Natural killer cell treated with Interleukin-12 subunit alpha and Interleukin-12 subunit beta and Interleukin-15 and Interleukin-18, amount 100 ng/mL, for 72 hours (primary cell): ENCODE measurements around the gene HOXC9. TPM values are rescaled to one million over a fixed set of nuclear protein-coding genes. Genes with fewer than 3 reads are reported as not detected.
A peak's percentile ranks its signal among the peaks of the same experiment; 100 is the strongest.

Experiments
- ATAC-seq, 2 donors: fragments of 150-1000 bp; cut with Tn5 transposase in 1 of 2; sonication (Bioruptor Pico), chemical (Tn5 transposase) in 1 of 2; 2 replicates each; pipeline ENCODE4 v1.10.0; 2021
- DNase-seq: peaks from one replicate; pipeline ENCODE4 v3.0.0; 2022; ENCODE audit warnings: low spot score
- H3K27ac Mint-ChIP-seq, 2 donors: 1 replicate in 1 of 2; 2 replicates in 1 of 2; pipeline ENCODE4 v1.8.0; 2022; ENCODE audit warnings: mixed read lengths in 2 of 2, mild to moderate bottlenecking in 1 of 2, moderate library complexity in 1 of 2
- H3K27me3 Mint-ChIP-seq, 2 donors: 1 replicate in 1 of 2; 2 replicates in 1 of 2; pipeline ENCODE4 v1.8.0; 2022; ENCODE audit warnings: mixed read lengths in 2 of 2
- H3K36me3 Mint-ChIP-seq: one replicate; pipeline ENCODE4 v1.8.0; 2022; ENCODE audit warnings: mixed read lengths
- H3K4me1 Mint-ChIP-seq, 2 donors: 1 replicate in 1 of 2; 2 replicates in 1 of 2; pipeline ENCODE4 v1.8.0; 2022; ENCODE audit warnings: low read depth in 2 of 2, mixed read lengths in 2 of 2, mild to moderate bottlenecking in 1 of 2
- H3K4me3 Mint-ChIP-seq: one replicate; pipeline ENCODE4 v1.8.0; 2022; ENCODE audit warnings: mixed read lengths
- H3K9me3 Mint-ChIP-seq: 2 replicates; pipeline ENCODE4 v1.8.0; 2022; ENCODE audit warnings: mixed read lengths
- total RNA-seq, 2 donors: library from RNA; stranded (reverse); gene quantifications; one replicate each; pipeline ENCODE4 v1.2.3, GENCODE V29; 2022

The HOXC9 gene
- total RNA-seq, 2 donors from 2014 or later = not detected

DNA sequence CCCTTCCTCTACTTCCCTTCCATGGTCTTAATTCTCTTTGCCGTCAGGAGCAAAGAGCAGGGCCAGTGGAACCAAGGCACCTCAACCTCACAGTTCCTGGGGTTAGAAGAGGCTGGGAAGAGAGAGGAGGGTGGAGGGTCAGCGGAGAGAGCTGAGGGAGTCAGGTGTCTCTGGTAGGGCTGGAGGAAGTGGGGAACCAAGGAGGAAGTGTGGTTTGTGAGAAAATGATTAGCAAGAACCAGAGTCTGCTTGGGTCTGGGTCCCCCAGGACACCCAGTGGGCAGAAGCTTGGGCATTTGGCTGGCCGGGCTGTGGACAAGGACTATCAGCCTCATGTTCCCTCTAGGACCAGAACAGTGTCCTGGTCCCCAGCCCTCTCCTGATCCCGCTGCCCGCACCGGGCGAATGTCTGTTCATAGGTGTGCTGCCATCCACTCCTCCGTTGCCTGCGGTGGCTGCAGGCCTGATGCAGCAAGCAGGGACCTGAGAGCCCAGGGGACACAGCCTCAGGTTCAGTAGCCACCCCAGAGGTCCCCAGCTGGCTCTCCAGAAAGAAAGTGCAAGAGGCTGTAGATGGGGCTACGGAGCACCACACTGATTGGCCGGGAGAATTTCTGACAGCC lies 42.9 kb upstream of the HOXC9 start:
- Mint-ChIP-seq H3K27ac (no peak overlapping the region), H3K4me1 (peaks cover 26 to 28% of the 10 kb centered on the region in 2 donors), H3K9me3 (no peaks in the 10 kb centered on the region), H3K4me3 (no peak overlapping the region), H3K36me3 (peaks cover 5% of the 10 kb centered on the region), H3K27me3 (peaks cover 51 to 68% of the 10 kb centered on the region in 2 donors)
- DNase-seq (no peak), ATAC-seq (no peak)

DNA sequence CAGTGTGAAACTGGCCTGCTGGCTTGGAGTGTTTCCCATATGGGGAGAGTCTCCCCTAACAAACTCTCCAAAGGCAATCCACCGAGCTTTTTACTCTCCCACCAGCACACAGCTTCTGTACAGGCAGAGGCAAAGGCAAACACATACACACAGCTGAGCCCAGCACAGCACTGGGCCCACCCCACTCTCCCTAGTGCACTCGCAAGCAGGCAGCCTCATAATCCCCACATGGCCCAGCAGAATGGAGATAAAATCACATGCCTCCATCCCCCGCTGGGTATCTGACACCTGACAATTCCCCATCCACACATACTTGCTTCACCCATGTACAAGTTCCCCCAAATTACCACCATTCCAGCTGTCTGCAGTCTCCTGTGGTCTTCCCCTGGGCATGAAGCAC lies 41.8 kb upstream of the HOXC9 start:
- H3K4me1 Mint-ChIP-seq = peaks cover 27% of the 10 kb centered on the region in 2 donors
- H3K4me3 Mint-ChIP-seq = no peak overlapping the region
- no peak for ATAC-seq
- no peaks in the 10 kb centered on the region for H3K9me3 Mint-ChIP-seq
- H3K27me3 Mint-ChIP-seq = peaks cover 55 to 71% of the 10 kb centered on the region in 2 donors
- H3K36me3 Mint-ChIP-seq = peaks cover 5% of the 10 kb centered on the region
- H3K27ac Mint-ChIP-seq = no peak overlapping the region
- no peak for DNase-seq

DNA sequence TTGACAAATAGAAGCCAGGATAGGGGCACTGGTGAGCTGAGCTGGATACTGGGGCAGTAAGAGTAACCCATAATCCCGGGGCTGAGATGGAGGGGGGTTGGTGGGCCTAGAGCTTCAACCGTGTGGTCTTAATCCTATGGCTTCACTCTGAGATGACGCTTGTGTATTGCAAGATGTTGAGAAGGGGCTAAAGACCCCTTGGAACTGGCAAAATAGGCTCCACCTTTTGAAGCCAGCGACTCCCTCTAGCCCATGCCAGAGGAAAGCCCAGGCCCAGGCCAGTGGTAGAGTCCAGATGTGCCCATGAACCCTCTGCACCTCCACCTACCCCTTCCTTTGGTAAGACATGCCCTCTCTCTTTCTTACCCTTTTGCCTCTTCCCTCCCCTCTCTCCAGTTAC lies 40.6 kb upstream of the HOXC9 start:
- no peak for DNase-seq

DNA sequence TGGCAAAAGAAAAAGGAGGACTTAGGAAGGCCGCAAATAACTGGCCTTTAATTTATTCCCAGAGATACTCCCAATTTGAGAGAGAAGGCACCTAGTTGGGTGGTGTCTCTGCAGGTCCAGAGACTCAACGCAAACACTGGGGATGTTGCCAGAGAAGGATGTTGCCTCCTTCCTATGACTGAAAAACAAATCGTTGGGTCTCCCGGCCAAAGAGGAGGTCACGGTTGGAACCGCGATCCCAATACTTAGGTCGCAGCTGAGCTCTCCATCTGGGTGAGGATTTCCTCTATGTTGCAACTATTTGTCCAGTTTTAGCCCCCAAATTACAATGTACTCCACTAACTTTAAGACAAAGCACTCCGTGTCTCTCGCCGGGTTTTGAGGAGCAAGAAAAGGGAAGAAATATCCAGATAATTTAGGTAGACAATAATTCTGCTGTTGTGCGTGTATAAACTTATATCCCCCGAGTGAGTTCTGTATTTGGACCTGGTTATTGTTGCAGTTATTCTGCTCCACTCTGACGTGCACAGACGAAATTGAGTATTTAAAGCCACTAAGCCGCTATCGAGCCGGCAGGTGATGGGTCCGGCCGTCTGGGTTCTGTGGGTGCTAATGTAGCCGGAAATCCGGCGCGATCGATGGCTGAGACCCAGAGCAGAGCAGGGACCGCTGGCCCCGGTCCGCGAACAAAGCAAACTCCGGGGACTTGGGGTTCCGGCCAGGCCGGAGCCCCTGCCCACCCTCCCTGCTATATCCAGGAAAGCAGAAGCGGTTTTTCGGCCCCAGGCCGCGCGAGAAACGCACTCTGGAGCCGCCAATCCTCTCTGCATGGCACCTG lies 39.6 kb upstream of the HOXC9 start:
- Mint-ChIP-seq H3K4me1 (peaks cover 31 to 38% of the 10 kb centered on the region in 2 donors), H3K4me3 (peak overlapping the region; percentile 3), H3K27ac (no peak overlapping the region), H3K36me3 (no peaks in the 10 kb centered on the region), H3K27me3 (peaks cover 61 to 81% of the 10 kb centered on the region in 2 donors), H3K9me3 (no peaks in the 10 kb centered on the region)
- no peak for DNase-seq
- no peak for ATAC-seq

More for the DNA sequence above, 40.6 kb upstream of the HOXC9 start:
- Mint-ChIP-seq H3K4me3 (no peak overlapping the region), H3K36me3 (no peaks in the 10 kb centered on the region), H3K9me3 (no peaks in the 10 kb centered on the region), H3K27ac (no peak overlapping the region), H3K27me3 (peaks cover 54 to 71% of the 10 kb centered on the region in 2 donors), H3K4me1 (peaks cover 26 to 32% of the 10 kb centered on the region in 2 donors)
- ATAC-seq = no peak

DNA sequence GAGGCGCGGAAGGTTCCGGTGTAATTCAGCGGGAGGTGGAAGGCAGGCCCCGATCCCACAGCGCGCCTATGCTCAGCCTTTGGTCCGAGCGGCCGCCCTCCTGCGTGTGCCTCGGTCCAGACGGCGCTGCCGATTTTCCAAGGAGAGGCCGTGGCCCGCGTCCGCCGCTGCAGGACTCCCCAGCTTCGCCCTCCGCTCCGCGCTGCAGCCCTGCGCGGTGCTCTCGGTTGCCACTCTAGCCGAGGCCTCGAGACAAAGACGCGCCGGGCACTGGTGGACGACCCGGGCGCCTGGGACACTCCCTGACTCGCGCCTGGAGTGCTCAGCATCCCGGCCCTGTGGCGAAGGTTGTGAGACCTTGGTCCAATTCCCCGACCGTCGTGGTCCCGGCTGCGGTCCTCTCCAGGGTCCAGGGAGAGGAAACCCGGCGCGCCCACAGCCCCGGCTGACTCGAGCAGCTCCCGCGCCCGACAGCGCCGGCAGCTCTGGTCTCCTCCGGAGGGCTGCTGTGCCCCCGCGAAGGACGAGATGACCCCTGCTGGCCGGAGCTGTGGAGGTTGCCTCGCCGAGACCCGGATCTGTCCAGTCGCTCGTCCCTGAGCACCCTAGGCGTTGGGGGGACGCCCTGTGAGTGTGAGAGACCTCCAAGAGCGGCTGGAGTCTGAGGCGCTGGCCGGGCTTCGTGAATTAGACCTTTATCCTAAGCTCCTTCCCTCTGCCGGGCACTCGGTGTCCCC lies 38.8 kb upstream of the HOXC9 start:
- Mint-ChIP-seq H3K27me3 (peaks cover 61 to 81% of the 10 kb centered on the region in 2 donors), H3K36me3 (no peaks in the 10 kb centered on the region), H3K9me3 (no peaks in the 10 kb centered on the region), H3K27ac (no peak overlapping the region), H3K4me3 (no peak overlapping the region), H3K4me1 (peaks cover 30 to 38% of the 10 kb centered on the region in 2 donors)
- DNase-seq = no peak
- peak in 1 of 2 donors; percentile 15 for ATAC-seq

DNA sequence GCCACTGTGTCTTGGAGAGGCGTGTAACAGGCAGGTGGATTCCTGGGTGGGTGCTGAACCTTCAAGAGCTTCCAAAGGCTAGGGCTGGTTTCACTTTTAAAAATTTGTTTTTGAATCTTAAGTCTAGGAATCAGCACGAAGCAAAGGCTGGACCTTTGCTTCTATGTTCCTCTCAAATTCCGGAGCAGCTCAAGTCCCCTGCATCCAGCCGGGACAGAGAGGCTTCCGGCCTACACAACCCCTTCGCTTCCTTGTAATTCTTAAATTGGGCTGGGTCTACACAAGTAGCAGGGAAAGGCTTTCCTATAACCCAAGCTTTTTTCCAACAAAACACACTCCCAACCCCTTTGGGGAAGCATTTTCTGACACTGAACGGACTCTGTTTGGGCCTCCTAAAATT lies 37.0 kb upstream of the HOXC9 start:
- Mint-ChIP-seq H3K27ac (no peak overlapping the region), H3K4me3 (no peak overlapping the region), H3K4me1 (peaks cover 35 to 37% of the 10 kb centered on the region in 2 donors), H3K9me3 (no peaks in the 10 kb centered on the region), H3K27me3 (peaks cover 67 to 86% of the 10 kb centered on the region in 2 donors), H3K36me3 (no peaks in the 10 kb centered on the region)
- ATAC-seq = no peak
- DNase-seq = no peak

DNA sequence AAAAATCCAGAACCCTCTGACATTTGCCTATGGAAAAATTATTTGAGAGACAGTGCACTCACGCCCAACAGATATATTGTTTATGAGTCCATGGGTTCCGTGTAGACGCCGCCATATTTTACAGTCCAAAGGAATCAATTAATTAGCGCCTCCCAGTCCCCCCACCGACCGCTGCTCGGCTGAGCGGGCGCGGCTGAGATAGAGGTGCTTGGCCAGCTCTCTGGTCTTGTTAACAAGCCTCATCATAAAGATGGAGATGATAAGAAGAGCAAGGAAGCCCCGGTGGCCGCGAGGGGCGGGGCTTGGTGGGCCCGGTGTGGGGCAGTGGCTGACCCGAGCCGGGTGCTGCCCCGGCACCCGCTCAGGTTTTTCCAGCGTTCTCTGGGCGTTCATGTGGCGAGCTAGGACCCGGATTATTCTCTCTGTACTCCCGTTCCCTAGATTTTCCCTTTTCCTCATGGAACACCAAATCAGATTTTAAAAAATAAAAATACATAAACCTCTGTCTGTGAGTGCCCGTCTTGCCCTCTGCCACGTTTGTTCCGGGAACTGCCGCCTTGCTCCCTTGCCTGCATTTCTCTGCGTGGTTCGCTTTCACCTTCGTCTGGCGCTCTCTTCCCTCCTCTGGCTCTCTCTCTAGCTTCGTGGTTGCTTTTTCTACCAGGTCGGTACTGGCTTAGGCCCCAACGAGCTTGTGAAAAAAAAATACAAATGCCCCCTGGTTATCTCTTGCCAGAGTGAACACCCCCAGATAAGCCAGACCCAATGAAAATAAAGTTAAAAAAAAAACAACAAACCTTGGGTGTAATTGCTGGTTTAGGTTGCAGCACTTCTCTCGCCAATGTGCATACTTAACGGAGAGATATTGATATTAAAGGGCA lies 36.3 kb upstream of the HOXC9 start:
- H3K27ac Mint-ChIP-seq = no peak overlapping the region
- peak overlapping the region; percentile 16 for H3K4me3 Mint-ChIP-seq
- ATAC-seq (no peak), DNase-seq (no peak)
- no peaks in the 10 kb centered on the region for H3K36me3 Mint-ChIP-seq
- no peaks in the 10 kb centered on the region for H3K9me3 Mint-ChIP-seq
- peaks cover 67 to 86% of the 10 kb centered on the region in 2 donors for H3K27me3 Mint-ChIP-seq
- H3K4me1 Mint-ChIP-seq = peaks cover 35 to 37% of the 10 kb centered on the region in 2 donors

DNA sequence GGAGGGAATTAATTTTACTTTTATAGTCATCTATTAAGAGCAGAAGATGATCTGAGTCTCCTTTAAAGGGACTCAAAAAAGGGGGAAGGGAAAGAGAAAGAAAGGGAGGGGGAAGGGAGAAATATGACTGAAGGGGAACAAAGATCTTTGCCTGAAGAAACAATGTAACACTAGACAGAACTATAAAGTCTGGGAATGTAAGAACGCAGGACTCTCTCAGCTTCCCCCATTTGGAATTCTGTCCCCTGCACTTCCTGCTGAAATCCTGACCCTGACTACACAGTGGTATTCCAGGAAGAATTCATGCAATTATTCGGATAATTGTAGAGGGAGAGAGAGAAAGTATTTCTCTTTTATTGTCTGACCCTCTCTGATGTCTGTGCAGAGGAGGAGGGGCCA lies 35.6 kb upstream of the HOXC9 start:
- no peaks in the 10 kb centered on the region for H3K36me3 Mint-ChIP-seq
- no peaks in the 10 kb centered on the region for H3K9me3 Mint-ChIP-seq
- peaks cover 66 to 84% of the 10 kb centered on the region in 2 donors for H3K27me3 Mint-ChIP-seq
- peak overlapping the region; percentile 16 for H3K4me3 Mint-ChIP-seq
- no peak for ATAC-seq
- H3K27ac Mint-ChIP-seq = no peak overlapping the region
- H3K4me1 Mint-ChIP-seq = peaks cover 35 to 37% of the 10 kb centered on the region in 2 donors
- no peak for DNase-seq

DNA sequence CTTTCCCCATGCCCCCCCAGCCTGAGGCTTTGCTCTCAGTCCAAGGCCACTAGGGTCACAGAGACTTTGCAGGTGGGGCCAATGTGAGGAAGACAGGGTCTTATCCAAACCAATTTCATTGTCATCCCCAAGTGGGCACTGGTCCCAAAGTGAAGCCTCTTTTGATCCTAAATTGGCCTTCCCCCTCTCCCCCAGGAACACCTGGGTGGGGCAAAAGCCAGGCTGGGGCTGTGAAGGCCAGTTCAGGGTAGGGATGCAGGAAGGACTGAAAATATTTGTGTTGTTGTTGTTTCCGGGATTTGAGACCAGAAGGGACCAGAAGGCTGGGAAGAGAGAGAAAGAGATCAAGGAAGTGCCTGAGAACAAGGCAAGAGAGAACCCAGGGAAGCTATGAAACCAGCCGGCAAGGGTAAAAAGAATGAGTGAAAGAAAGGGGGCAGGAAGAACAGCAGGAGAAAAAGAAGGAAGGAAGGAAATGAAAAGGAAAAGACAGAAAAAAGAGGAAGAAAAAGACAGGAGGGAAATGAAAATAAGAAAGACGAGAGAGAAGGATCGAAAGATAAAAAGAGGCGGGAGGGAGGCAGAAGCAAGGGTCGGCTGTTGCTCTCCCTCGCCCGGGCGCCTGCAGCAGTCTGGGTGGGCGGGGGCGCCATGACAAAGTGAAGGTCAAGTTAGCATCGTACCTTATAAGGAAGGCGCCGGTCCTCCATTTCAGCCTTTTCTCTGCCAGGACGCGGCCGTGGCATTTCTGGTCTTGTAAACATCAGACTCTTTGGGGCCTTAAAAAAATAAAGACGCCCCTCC lies 34.5 kb upstream of the HOXC9 start:
- no peaks in the 10 kb centered on the region for H3K9me3 Mint-ChIP-seq
- peaks cover 61 to 81% of the 10 kb centered on the region in 2 donors for H3K27me3 Mint-ChIP-seq
- peak overlapping the region; percentile 26 for H3K4me3 Mint-ChIP-seq
- H3K4me1 Mint-ChIP-seq = peaks cover 27 to 28% of the 10 kb centered on the region in 2 donors
- no peak overlapping the region for H3K27ac Mint-ChIP-seq
- ATAC-seq = no peak
- H3K36me3 Mint-ChIP-seq = no peaks in the 10 kb centered on the region
- DNase-seq = no peak

DNA sequence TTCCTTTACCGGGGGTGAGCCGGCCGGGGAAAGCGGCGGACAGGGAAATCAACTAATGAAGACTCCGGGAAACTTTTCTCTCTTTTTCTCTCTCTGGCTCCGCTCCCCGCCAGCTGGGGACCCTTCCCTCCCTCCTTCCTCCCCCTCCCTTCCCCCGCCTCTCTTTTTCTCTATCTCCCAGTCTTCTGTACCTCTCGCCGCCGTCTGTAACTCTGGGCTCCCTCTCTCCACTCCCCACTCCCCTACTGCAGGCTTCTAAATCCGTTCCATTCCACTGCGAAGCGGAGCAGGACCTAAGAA lies 33.9 kb upstream of the HOXC9 start:
- peaks cover 25 to 28% of the 10 kb centered on the region in 2 donors for H3K4me1 Mint-ChIP-seq
- H3K27ac Mint-ChIP-seq = no peak overlapping the region
- no peaks in the 10 kb centered on the region for H3K9me3 Mint-ChIP-seq
- ATAC-seq = no peak
- peaks cover 65 to 84% of the 10 kb centered on the region in 2 donors for H3K27me3 Mint-ChIP-seq
- no peaks in the 10 kb centered on the region for H3K36me3 Mint-ChIP-seq
- H3K4me3 Mint-ChIP-seq = peak overlapping the region; percentile 19
- no peak for DNase-seq

DNA sequence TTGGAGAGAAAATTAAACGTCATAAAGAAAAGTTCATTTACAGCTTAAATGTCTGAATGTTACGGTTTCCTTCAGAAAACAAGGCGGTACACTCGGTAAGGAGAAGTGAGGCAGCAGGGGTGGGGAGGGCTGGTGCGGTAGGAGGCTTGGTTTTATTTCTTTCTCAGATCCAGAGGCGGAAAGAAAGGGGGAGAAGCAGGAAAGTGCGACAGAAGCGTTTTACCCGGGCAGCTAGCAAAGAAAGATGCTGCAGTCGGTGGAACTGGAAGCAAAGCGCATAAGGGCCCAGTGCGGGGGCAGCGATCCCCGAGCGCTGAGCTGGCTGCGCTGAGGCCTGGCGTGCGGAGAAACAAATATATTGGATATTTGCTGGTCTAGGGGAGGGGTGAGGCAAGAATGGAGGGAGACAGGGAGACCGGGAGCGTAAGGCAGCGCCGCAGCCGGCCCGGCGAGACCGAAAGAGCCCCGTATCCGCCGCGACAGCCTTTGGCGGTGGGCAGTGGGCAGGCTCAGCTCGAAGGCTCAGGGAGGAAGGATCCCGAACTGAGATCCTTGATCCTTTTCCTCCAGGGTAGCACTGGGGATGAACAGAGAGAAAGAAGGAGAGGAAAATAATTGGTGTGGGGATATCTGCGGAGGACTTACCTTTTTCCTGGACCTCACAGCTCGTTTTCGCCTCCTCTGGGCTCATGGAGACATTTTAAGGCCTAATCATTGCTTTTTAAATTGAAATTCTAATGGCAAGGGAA lies 33.4 kb upstream of the HOXC9 start:
- no peak overlapping the region for H3K27ac Mint-ChIP-seq
- H3K4me1 Mint-ChIP-seq = peaks cover 25 to 28% of the 10 kb centered on the region in 2 donors
- peaks cover 70 to 89% of the 10 kb centered on the region in 2 donors for H3K27me3 Mint-ChIP-seq
- H3K4me3 Mint-ChIP-seq = peak overlapping the region; percentile 19
- no peak for ATAC-seq
- H3K9me3 Mint-ChIP-seq = no peaks in the 10 kb centered on the region
- no peak for DNase-seq
- H3K36me3 Mint-ChIP-seq = no peaks in the 10 kb centered on the region

DNA sequence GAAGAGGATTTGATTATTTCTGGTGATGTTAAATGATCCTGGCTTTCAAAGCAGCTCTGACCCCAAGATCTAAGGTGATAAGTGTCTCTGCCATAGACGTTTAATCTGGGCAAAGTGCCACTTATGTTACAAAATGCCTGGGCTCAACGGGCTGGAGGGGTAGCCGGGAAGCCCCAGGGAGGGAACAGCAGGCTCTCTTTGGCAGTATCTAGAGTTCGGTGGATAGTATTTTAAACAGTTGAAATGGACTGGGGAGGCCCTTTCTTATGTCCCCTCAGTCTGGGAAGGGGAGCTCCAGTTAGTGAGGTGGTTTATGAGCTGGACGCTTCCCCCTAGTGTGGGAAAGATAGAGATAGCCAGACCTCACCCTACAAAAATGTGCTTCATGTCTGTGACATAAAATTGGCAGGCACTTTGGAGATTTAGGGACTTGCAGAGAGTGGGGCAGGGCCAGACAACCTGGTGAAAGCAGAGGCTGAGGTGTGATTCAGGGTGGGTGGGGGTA lies 32.5 kb upstream of the HOXC9 start:
- Mint-ChIP-seq H3K4me3 (no peak overlapping the region), H3K36me3 (no peaks in the 10 kb centered on the region), H3K9me3 (no peaks in the 10 kb centered on the region), H3K4me1 (peaks cover 25 to 28% of the 10 kb centered on the region in 2 donors), H3K27me3 (peaks cover 78 to 95% of the 10 kb centered on the region in 2 donors), H3K27ac (no peak overlapping the region)
- DNase-seq (no peak), ATAC-seq (no peak)
